GM19035 (cell line): ENCODE measurements around the gene CMPK1.

Source experiments
- ATAC-seq: cut with Tn5 transposase; IDR thresholded peaks from one replicate; pipeline ENCODE4 v1.9.1; 2021; ENCODE audit not compliant: unreplicated experiment

Gene CMPK1

DNA sequence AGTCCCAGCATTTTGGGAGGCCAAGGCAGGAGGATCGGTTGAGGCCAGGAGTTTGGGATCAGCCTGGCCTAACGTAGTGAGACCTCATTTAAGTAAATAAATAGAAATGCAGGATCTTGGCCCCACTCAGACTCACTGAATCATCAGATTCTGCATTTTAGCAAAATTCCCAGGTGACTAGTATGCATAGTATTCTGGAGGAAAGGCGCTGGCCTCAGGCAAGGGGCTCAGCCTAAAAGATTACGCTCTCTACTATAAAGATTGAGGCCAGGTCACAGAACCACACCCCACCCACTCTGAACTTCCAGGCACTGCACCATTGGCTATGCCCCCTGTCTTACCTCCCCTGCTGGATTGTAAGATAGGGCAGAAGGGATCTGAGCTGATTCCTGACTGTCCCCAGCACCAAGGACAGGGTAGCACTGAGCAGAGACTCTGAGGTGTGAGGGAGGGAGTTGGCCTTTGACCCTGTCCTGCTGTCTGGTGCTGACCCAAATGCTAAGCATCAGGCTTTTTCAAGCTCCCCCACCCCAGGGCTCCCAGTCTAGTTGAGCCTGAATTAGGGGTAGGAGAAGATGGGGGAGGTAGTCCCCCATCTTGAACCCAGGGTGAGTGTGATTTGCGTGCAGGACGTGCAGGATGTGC is 85.2 kb downstream of the CMPK1 start:
- no peak for ATAC-seq

DNA sequence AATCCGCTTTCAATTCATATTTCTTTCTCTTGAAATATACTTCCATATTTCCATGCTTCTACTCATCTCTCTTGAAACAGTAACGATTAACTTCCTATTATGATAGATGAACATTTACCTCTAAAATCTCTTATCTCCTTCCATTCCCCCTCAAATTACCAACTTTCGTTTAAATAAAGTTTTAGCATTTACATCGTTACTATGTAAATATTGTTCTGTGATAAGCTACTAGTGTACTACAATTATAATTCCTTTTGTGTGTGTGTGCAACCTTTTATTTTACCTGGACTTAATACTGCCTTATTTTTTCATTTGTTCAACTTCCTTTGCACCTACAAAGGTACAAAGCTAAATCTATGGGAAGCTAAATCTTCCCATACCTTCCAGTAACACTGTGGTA is 87.0 kb downstream of the CMPK1 start:
- no peak for ATAC-seq

DNA sequence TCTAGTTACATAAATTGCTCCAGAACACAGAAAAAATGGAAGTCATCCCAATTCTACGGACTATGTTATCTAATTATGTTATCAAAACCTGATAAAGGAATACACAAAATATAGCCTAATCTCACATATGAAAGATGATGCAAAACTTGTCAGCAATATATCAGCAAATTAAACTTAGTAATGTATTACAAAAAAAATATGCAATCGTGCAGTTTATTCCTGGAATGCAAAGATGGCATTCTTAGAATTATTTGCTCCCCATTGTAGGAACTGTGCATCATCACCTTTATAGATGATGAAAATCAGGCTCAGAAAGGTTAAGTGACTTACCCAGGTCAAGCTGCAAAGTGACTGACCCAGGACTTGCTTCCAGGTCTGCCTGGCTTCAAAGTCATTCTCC is 90.3 kb downstream of the CMPK1 start:
- ATAC-seq = no peak

DNA sequence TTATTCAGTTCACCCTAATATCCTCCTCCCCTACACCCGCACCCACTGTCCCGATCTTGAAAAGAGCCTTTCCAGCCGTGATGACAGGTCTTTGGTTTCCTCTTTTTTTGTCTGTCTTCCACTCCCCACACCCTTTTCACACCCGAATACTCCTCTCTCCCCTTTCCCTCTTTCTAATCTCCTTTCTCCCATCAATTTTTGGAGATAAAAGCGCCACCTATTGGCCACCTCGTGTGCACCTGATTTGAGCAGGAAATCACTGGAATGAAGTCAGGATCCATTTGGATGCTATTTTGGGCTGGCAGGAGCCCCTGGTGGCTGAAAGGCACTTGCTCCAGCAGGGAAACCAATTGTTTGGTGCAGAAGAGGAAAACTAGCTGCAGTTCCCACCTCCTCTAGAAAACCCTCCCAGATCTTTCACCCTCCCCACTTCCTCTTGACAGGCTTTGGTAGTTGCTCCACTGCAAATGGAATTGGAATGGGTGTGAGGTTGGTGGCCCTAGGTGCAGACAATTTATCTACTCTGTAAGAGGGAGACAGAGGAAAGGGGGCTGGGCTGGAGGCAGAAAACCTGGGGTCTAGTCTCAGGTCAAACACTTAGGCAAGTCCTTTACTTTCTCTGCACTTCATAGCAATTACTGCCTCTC is 90.9 kb downstream of the CMPK1 start:
- ATAC-seq = no peak
